SW 1271 (cell line): Measurements from ENCODE around the gene KIR2DL1.
"Not testable (repeated sequence)": the region's sequence is repeated elsewhere in the genome, so short reads cannot be mapped to it uniquely, and the experiment has no call there.

ENCODE experiments used
- DNase-seq, 2 experiments: peaks; one replicate each; lab custom pipeline; 2025; lab: John Stamatoyannopoulos, UW

The KIR2DL1 gene

DNA sequence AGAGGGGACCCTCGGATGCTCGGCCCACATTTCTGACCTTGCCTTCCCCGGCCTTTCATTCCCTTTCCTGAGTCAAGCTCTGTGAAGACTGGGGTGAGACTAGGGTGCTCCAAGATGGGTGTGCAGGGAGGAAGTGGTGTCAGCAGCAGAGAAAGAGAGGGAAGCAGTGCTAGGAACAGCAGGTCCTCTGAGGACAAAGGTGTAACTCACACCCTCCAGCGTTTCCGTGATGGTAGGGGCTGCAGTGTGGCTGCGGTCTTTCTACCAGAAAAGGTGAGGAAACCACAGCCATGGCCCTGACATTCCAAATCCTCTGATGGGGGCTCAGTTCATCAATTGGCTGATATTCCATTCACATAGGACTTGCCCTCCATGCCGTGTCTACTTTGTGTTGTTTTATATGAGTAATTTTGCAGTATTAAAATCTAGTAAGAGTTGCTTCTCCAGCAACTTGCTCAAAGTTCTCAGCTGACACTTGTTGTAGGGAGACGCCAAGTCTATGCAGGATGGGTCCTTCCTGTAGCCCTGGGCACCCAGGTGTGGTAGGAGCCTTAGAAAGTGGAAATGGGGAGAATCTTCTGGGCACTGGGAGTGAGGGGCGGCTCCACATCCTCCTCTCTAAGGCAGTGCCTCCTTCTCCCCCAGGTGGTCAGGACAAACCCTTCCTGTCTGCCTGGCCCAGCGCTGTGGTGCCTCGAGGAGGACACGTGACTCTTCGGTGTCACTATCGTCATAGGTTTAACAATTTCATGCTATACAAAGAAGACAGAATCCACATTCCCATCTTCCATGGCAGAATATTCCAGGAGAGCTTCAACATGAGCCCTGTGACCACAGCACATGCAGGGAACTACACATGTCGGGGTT is 48.3 kb downstream of the KIR2DL1 start:
- DNase-seq: no peak

GRCh38 chr19:54824416-54824815 is 54.8 kb downstream of the KIR2DL1 start:
- DNase-seq: not testable (repeated sequence)

DNA sequence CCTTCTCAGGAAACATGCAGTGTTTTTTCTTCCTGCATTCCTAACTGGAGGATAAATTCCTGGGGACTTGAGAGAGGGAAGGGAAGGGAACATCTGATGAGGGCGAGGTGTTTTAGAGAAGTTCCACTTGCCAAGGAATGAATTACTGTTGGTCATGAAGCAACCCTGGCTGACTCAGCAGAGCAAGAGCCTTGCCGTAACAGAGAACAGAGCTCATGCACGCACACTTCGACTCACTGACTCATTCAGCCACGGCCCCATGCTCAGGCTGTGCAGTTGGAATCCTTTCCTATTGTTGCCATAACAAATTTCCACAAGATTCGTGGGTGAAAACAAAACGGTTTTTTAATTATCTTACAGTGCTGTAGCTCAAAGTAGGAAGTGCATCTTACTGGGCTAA is 55.7 kb downstream of the KIR2DL1 start:
- DNase-seq: not testable (repeated sequence)

- not testable (repeated sequence) for DNase-seq
These were observed 58.5 kb downstream of the KIR2DL1 start for GRCh38 chr19:54828064-54828463.

DNA sequence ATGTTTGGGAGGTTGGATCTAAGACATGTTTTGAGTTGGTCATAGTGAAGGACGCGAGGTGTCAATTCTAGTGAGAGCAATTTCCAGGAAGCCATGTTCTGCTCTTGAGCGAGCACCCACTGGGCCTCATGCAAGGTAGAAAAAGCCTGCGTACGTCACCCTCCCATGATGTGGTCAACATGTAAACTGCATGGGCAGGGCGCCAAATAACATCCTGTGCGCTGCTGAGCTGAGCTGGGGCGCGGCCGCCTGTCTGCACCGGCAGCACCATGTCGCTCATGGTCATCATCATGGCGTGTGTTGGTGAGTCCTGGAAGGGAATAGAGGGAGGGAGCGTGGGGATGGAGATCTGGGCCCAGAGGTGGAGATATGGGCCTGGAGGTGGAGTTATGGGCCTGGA is 62.9 kb downstream of the KIR2DL1 start, which contains the start of gene KIR2DS4:
TSS of gene KIR2DS4 (plus strand) at position 181 of the 400 bp plus-strand sequence.
- not testable (repeated sequence) for DNase-seq
